Panc1 (cell line): ENCODE measurements around the gene KRTAP4-1. TPM values are rescaled to one million over a fixed set of nuclear protein-coding genes. Genes with fewer than 3 reads are reported as not detected.
"Not testable (repeated sequence)": the region's sequence is repeated elsewhere in the genome, so short reads cannot be mapped to it uniquely, and the experiment has no call there.

ENCODE experiments used
- ATAC-seq: fragments of 200-7000 bp; cut with Tn5 transposase; 2 replicates; pipeline ENCODE4 v1.9.1; 2020; ENCODE audit warnings: mild to moderate bottlenecking, moderate library complexity
- BruUV-seq: library from RNA; stranded (reverse); fragments of 400-500 nt; replicated peaks from 2 replicates; lab custom pipeline; 2021; lab: Mats Ljungman, UMichigan
- CTCF ChIA-PET: fragments of 300-600 bp; sonication (Branson Sonifier 250); formaldehyde crosslinking; loops from one replicate; lab custom pipeline; 2022; ENCODE audit warnings: antibody characterized with exemption; lab: Charles Lee
- POLR2A ChIA-PET: fragments of 300-600 bp; sonication (Branson Sonifier 250); formaldehyde crosslinking; loops from one replicate; lab custom pipeline; 2022; ENCODE audit warnings: antibody characterized with exemption; lab: Charles Lee
- DNase-seq: peaks from one replicate; pipeline ENCODE4 v3.0.0-alpha.2; 2010; ENCODE audit warnings: low read depth, low spot score
- H3K27ac ChIP-seq: 2 replicates; pipeline ENCODE4 v1.5.1; 2011; ENCODE audit warnings: mild to moderate bottlenecking, low read length, inconsistent platforms
- H3K27me3 ChIP-seq: fragments of 200-500 bp; sonication (Bioruptor generic); 2 replicates; pipeline ENCODE4 v1.6.0; 2014; ENCODE audit warnings: low read length, inconsistent platforms; ENCODE audit not compliant: control insufficient read depth, insufficient read depth
- H3K36me3 ChIP-seq: fragments of 200-500 bp; sonication (Bioruptor generic); 2 replicates; pipeline ENCODE4 v1.5.1; 2014; ENCODE audit warnings: inconsistent platforms, mild to moderate bottlenecking, low read length, moderate library complexity; ENCODE audit not compliant: control insufficient read depth, insufficient read depth
- H3K4me1 ChIP-seq: 2 replicates; pipeline ENCODE4 v1.5.1; 2011; ENCODE audit warnings: inconsistent platforms, mild to moderate bottlenecking, low read length, moderate library complexity; ENCODE audit not compliant: control insufficient read depth, insufficient read depth
- H3K4me3 ChIP-seq, 2 experiments: 2 replicates each; pipeline ENCODE4 v1.5.1; 2011 to 2012; ENCODE audit warnings: low read depth in 2 of 2, low read length in 2 of 2, mild to moderate bottlenecking in 2 of 2, inconsistent platforms in 1 of 2, moderate library complexity in 1 of 2
- H3K9me3 ChIP-seq: fragments of 200-500 bp; sonication (Bioruptor generic); 2 replicates; pipeline ENCODE4 v1.5.1; 2014; ENCODE audit warnings: low read depth, mild to moderate bottlenecking, inconsistent platforms, low read length, moderate library complexity; ENCODE audit not compliant: control insufficient read depth, insufficient read depth
- POLR2AphosphoS5 ChIP-seq: IDR thresholded peaks from 2 replicates; pipeline ENCODE4 v1.6.1; 2012; ENCODE audit warnings: mild to moderate bottlenecking, low read depth, low read length, moderate library complexity
- SIN3A ChIP-seq: IDR thresholded peaks from 2 replicates; pipeline ENCODE4 v1.6.1; 2012; ENCODE audit warnings: low read depth, mild to moderate bottlenecking, low read length, moderate library complexity, borderline replicate concordance; ENCODE audit not compliant: insufficient read depth
- in situ Hi-C: cut with HindIII; loops from 2 replicates; pipeline ENCODE4 v1.10.0; 2016; ENCODE audit warnings: low sequenced_read_pairs, low pct_unique_long_range_greater_than_20kb
- intact Hi-C: fragments of 100-400 bp; cut with micrococcal nuclease; formaldehyde crosslinking; loops from one replicate; pipeline ENCODE4 v1.10.0; 2022; ENCODE audit not compliant: unreplicated experiment
- total RNA-seq: library from RNA; stranded (reverse); gene quantifications from one replicate; pipeline ENCODE4 v1.2.1, GENCODE V29; 2021; ENCODE audit not compliant: unreplicated experiment
- TF ChIP-seq, protein P1 (sequence below), 2 experiments: IDR thresholded peaks; 2 replicates each; pipeline ENCODE4 v1.6.1; 2011 to 2012; ENCODE audit warnings: low read depth in 2 of 2, control low read depth in 1 of 2, low read length in 1 of 2, mild to moderate bottlenecking in 1 of 2, moderate library complexity in 1 of 2; ENCODE audit not compliant: insufficient read depth in 1 of 2

The KRTAP4-1 gene
- total RNA-seq, 1 experiment from 2014 or later: not detected

DNA sequence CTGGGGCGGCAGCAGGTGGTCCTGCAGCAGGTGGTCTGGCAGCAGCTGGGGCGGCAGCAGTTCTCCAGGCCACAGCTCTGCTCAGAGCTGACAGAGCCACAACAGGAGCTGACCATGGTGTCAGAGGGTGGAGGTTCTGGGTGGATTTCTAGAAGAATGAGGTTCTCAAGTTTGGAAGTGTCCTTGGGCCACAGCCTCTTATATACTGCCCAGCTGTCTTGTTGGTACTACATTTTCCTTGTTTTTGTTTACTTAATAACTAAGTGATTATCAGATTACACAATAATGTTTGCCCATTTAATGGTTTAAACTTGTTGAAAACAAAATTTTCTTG, 35.1 kb downstream of the KRTAP4-1 start, which contains the start of gene KRTAP4-5:
Gene KRTAP4-5 (minus strand): TSS at position 174 of the 334 bp plus-strand sequence. CDS start 58 bp downstream, at position 116.
- CTCF ChIA-PET: no interaction called here
- in situ Hi-C loops (no loop called here), intact Hi-C loops (no loop called here)

DNA sequence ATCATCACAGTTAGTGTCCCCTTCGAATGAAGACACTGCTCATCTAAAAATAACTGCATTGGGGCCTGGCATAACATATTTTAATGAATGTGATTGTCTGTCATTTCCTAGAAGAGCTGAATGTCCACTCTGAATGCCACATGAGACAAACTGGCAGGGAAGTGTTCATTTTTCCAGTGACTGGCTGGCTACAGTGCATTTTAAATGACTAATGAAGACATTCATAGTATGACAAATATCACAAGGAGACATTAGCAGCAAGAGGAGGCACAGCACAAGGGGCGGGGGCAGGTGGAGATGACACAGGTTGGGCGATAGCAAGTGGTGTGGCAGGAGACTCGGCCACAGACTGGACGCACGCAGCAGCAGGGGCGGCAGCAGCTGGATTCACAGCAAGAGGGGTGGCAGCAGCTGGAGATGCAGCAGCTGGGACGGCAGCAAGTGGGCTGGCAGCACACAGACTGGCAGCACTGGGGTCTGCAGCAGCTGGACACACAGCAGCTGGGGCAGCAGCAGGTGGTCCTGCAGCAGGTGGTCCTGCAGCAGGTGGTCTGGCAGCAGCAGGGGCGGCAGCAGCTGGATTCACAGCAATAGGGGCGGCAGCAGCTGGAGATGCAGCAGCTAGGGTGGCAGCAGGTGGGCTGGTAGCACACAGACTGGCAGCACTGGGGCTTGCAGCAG, 35.6 kb downstream of the KRTAP4-1 start:
- CTCF ChIA-PET: interaction anchor here (0.5 kb wide), 1 partner anchor 703 kb away, joined by 4 read pairs; no protein-coding TSS in a partner anchor
- H3K27ac ChIP-seq, DNase-seq, intact Hi-C loops, H3K4me1 ChIP-seq, BruUV-seq, H3K4me3 ChIP-seq, in situ Hi-C loops, H3K9me3 ChIP-seq, H3K36me3 ChIP-seq, H3K27me3 ChIP-seq, ATAC-seq: not testable (repeated sequence)
- POLR2A ChIA-PET: interaction anchor here (0.6 kb wide), 1 partner anchor 110 kb away, joined by 3 read pairs; no protein-coding TSS in a partner anchor

More for the DNA sequence above, 35.1 kb downstream of the KRTAP4-1 start, which contains the start of gene KRTAP4-5:
- TF ChIP-seq, protein P1, sequence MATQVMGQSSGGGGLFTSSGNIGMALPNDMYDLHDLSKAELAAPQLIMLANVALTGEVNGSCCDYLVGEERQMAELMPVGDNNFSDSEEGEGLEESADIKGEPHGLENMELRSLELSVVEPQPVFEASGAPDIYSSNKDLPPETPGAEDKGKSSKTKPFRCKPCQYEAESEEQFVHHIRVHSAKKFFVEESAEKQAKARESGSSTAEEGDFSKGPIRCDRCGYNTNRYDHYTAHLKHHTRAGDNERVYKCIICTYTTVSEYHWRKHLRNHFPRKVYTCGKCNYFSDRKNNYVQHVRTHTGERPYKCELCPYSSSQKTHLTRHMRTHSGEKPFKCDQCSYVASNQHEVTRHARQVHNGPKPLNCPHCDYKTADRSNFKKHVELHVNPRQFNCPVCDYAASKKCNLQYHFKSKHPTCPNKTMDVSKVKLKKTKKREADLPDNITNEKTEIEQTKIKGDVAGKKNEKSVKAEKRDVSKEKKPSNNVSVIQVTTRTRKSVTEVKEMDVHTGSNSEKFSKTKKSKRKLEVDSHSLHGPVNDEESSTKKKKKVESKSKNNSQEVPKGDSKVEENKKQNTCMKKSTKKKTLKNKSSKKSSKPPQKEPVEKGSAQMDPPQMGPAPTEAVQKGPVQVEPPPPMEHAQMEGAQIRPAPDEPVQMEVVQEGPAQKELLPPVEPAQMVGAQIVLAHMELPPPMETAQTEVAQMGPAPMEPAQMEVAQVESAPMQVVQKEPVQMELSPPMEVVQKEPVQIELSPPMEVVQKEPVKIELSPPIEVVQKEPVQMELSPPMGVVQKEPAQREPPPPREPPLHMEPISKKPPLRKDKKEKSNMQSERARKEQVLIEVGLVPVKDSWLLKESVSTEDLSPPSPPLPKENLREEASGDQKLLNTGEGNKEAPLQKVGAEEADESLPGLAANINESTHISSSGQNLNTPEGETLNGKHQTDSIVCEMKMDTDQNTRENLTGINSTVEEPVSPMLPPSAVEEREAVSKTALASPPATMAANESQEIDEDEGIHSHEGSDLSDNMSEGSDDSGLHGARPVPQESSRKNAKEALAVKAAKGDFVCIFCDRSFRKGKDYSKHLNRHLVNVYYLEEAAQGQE (IDR thresholded peaks at IDR 0.05; ENCODE audit: insufficient read depth in 1 of 2, low read depth in 2 of 2, low read length in 1 of 2): 0 out of 4 replicates have a peak, but pooled peaks of 1 of the 2 experiments have one; percentile 30
- TF ChIP-seq POLR2AphosphoS5: no peak
- POLR2A ChIA-PET: no interaction called here
- no TSS peak for BruUV-seq
- Histone ChIP-seq H3K4me1 (no peaks in the 10 kb centered on the region), H3K27ac (no peak within 1 kb of the TSS), H3K9me3 (no peaks in the 10 kb centered on the region), H3K36me3 (no peaks in the 10 kb centered on the region), H3K27me3 (no peaks in the 10 kb centered on the region), H3K4me3 (no peak within 1 kb of the TSS)
- ATAC-seq (no peak), DNase-seq (no peak)

DNA sequence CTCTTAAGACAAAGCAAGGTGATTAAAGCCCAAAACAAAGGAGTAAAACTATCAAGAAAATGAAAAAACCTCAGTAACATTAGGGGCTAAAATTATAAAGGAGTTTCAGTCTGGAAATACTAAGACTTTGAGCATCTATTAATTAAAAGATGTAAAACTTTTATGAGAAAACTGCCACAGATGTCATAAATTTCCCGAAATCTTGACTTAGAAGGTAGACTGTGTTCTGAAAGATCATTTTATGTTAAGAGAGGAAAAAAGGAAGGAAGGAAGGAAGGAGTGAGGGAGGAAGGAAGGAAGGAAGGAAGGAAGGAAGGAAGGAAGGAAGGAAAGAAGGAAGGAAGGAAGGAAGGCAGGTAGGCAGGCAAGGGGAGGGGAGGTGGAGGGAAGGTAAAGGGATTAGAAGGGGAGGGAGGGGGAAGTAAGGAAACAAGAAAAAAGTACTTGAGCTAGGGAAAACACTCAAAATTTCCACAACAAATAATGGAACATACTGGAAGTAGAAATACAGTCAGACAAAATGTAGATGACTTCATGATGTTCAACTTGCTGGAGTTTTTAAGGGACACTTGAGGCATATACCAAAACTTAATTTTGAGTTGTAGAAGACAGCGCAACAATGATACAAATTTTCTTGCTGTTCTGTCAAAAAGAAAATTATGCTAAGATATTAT, 37.0 kb downstream of the KRTAP4-1 start:
- in situ Hi-C loops: no loop called here

More for the DNA sequence above, 37.0 kb downstream of the KRTAP4-1 start:
- intact Hi-C loops: no loop called here
- BruUV-seq: no TSS peak
- Histone ChIP-seq H3K27ac (no peak overlapping the region), H3K4me3 (no peak overlapping the region), H3K4me1 (no peaks in the 10 kb centered on the region), H3K9me3 (no peaks in the 10 kb centered on the region), H3K27me3 (no peaks in the 10 kb centered on the region), H3K36me3 (no peaks in the 10 kb centered on the region)
- CTCF ChIA-PET: no interaction called here
- DNase-seq (no peak), ATAC-seq (no peak)
- POLR2A ChIA-PET: no interaction called here
- TF ChIP-seq SIN3A: no peak
